ENCODE measurements around the gene SBF1. TPM values are rescaled to one million over a fixed set of nuclear protein-coding genes. Genes with fewer than 3 reads are reported as not detected.
A peak's percentile ranks its signal among the peaks of the same experiment; 100 is the strongest.
"Not testable (repeated sequence)": the region's sequence is repeated elsewhere in the genome, so short reads cannot be mapped to it uniquely, and the experiment has no call there.

The SBF1 gene
- total RNA-seq, 2 donors from 2014 or later: 60.2 to 77.5 TPM

GRCh38 chr22:50400406-50400805 lies 74.4 kb downstream of the SBF1 start:
- Histone ChIP-seq H3K4me3 (no peak overlapping the region), H3K27ac (peak overlapping the region in 3 of 4 donors; percentile 33 to 75 (median 47)), H3K4me1 (peaks cover 38% of the 10 kb centered on the region), H3K9me3 (no peaks in the 10 kb centered on the region), H3K27me3 (no peaks in the 10 kb centered on the region), H3K36me3 (replicated peaks in 1 of 2; ENCODE audit: insufficient read depth in 1 of 2, low read depth in 2 of 2) (peaks cover 0 to 4% of the 10 kb centered on the region in 2 donors)
- intact Hi-C loops (cut with DNase I): no loop called here
- ATAC-seq: no peak
- no peak for DNase-seq
- no peak for TF ChIP-seq POLR2A (IDR thresholded peaks at IDR 0.05)
- 51% methylated on average over 4 of the region's 4 CpGs for WGBS, 2 donors

DNA sequence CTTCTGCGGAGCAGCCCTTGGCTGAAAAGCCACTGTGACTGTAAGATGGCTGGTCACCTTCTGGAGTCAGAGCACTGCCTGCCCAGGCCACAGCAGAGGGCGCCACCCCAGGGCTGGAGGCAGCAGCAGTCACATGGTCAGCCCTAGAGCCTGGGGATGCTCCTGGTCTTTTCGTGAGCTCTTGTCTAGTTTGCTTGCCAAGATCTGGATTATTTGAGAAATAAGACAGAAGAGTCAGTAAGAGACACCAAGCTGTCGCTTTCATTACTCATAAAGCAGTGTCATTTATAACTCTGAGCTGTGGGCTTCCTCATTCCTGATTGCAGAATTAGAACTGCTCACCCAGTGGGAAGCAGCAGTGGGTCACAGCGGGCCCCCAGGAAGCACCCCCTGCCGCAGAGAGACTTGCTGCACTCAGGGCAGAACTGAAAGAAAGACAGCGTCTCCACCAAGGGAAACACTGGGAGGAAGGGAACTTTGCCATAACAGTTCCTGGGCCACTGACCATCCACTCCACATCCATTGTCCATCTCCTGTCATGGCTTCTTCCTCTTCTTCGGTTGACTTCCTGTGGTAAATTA lies 75.0 kb downstream of the SBF1 start:
- peak; percentile 53 for ATAC-seq

GRCh38 chr22:50398831-50399648 lies 75.8 kb downstream of the SBF1 start:
- peaks cover 29% of the 10 kb centered on the region for H3K4me1 ChIP-seq
- WGBS, 2 donors: 46 to 64% methylated on average over 13 to 15 of the region's 15 CpGs

More for the DNA sequence above, 75.0 kb downstream of the SBF1 start:
- TF ChIP-seq CTCF (IDR thresholded peaks at IDR 0.05) (peak in 6 of 7 experiments; percentile 21 to 42 (median 30)), POLR2A (IDR thresholded peaks at IDR 0.05) (no peak)
- H3K4me1 ChIP-seq: peaks cover 37% of the 10 kb centered on the region
- H3K9me3 ChIP-seq: no peaks in the 10 kb centered on the region
- no peak overlapping the region for H3K4me3 ChIP-seq
- intact Hi-C loops (cut with DNase I): no loop called here
- H3K27me3 ChIP-seq: no peaks in the 10 kb centered on the region
- WGBS, 2 donors: 67 to 80% methylated on average over 4 to 8 of the region's 8 CpGs
- H3K27ac ChIP-seq: peak overlapping the region; percentile 33 to 75 (median 46)
- H3K36me3 ChIP-seq (replicated peaks in 1 of 2; ENCODE audit: insufficient read depth in 1 of 2, low read depth in 2 of 2): peaks cover 0 to 4% of the 10 kb centered on the region in 2 donors
- peak; percentile 45 to 56 (median 51) for DNase-seq

DNA sequence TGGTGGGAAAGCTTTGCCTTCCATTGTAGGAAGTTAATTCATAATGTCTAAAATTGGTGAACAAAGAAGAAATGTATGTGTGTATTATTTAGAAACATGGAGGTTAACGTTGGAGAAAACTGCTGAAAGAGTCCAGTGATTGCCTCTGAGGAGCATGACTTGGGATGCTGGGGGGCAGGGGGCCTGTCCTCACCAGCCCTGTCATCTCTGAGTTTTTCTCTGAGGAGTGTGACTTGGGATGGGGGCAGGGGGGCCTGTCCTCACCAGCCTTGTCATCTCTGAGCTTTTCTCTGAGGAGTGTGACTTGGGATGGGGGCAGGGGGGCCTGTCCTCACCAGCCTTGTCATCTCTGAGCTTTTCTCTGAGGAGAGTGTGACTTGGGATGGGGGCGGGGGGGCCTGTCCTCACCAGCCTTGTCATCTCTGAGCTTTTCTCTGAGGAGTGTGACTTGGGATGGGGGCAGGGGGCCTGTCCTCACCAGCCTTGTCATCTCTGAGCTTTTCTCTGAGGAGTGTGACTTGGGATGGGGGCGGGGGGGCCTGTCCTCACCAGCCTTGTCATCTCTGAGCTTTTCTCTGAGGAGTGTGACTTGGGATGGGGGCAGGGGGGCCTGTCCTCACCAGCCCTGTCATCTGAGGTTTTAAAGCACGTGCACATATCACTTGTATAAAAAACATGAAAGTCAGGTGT lies 77.3 kb downstream of the SBF1 start:
- H3K9me3 ChIP-seq; H3K27me3 ChIP-seq; H3K4me3 ChIP-seq; intact Hi-C loops (cut with DNase I); ATAC-seq; DNase-seq; H3K36me3 ChIP-seq (replicated peaks in 1 of 2; ENCODE audit: insufficient read depth in 1 of 2, low read depth in 2 of 2); H3K27ac ChIP-seq: not testable (repeated sequence)
- 64 to 75% methylated on average over 3 of the region's 4 CpGs for WGBS, 2 donors
- peaks cover 20% of the 10 kb centered on the region for H3K4me1 ChIP-seq

More at GRCh38 chr22:50398831-50399648, 75.8 kb downstream of the SBF1 start:
- DNase-seq (peak; percentile 54 to 82 (median 75)), ATAC-seq (peak; percentile 68)
- Histone ChIP-seq H3K4me3 (no peak overlapping the region), H3K36me3 (replicated peaks in 1 of 2; ENCODE audit: insufficient read depth in 1 of 2, low read depth in 2 of 2) (peaks cover 0 to 4% of the 10 kb centered on the region in 2 donors), H3K27me3 (no peaks in the 10 kb centered on the region), H3K9me3 (no peaks in the 10 kb centered on the region), H3K27ac (peak overlapping the region; percentile 33 to 75 (median 46))
- no peak for TF ChIP-seq POLR2A (IDR thresholded peaks at IDR 0.05)
- peak in 1 of 7 experiments; percentile 17 for TF ChIP-seq CTCF (IDR thresholded peaks at IDR 0.05)
- intact Hi-C loops (cut with DNase I): no loop called here

GRCh38 chr22:50396751-50397370 lies 78.0 kb downstream of the SBF1 start:
- ATAC-seq (no peak), DNase-seq (no peak)
- H3K36me3 ChIP-seq (replicated peaks in 1 of 2; ENCODE audit: insufficient read depth in 1 of 2, low read depth in 2 of 2): peaks cover 0 to 4% of the 10 kb centered on the region in 2 donors
- H3K27me3 ChIP-seq: no peaks in the 10 kb centered on the region
- intact Hi-C loops (cut with DNase I): no loop called here
- peaks cover 20% of the 10 kb centered on the region for H3K4me1 ChIP-seq
- no peaks in the 10 kb centered on the region for H3K9me3 ChIP-seq
- H3K27ac ChIP-seq: no peak overlapping the region
- no peak overlapping the region for H3K4me3 ChIP-seq
- no peak for TF ChIP-seq CTCF (IDR thresholded peaks at IDR 0.05)
- no peak for TF ChIP-seq POLR2A (IDR thresholded peaks at IDR 0.05)
- 48 to 50% methylated on average over 6 of the region's 6 CpGs for WGBS, 2 donors

Other genes starting within 250 kb of the SBF1 start
- 100 to 1,000 TPM in 1 of 2 donors, 10 to 100 TPM in 1; 61.2 to 121 TPM for gene TUBGCP6, start 230.0 kb downstream of the SBF1 start, total RNA-seq
- 100 to 1,000 TPM in 1 of 2 donors, 10 to 100 TPM in 1; 31.9 to 128 TPM for gene HDAC10, start 223.8 kb downstream of the SBF1 start, total RNA-seq
- 1 to 10 TPM; 3.9 to 4.6 TPM for gene MAPK12, start 213.4 kb downstream of the SBF1 start, total RNA-seq
- gene MAPK11, start 204.7 kb downstream of the SBF1 start, total RNA-seq: 1 to 10 TPM; 3.0 to 3.6 TPM
- gene PLXNB2, start 167.4 kb downstream of the SBF1 start, total RNA-seq: 100 to 1,000 TPM; 113 to 140 TPM
- 1 to 10 TPM; 3.4 to 7.3 TPM for gene DENND6B, start 148.0 kb downstream of the SBF1 start, total RNA-seq
- 10 to 100 TPM; 48.8 to 53.4 TPM for gene PPP6R2, start 131.7 kb downstream of the SBF1 start, total RNA-seq
- 1 to 10 TPM; 7.3 to 8.2 TPM for gene ADM2, start 6.5 kb upstream of the SBF1 start, total RNA-seq
- not detected for gene MIOX, start 11.8 kb upstream of the SBF1 start, total RNA-seq
- 100 to 1,000 TPM; 147 to 158 TPM for gene LMF2, start 32.7 kb upstream of the SBF1 start, total RNA-seq
- gene NCAPH2, start 33.2 kb upstream of the SBF1 start, total RNA-seq: 10 to 100 TPM; 30.6 to 35.9 TPM
- gene SCO2, start 50.6 kb upstream of the SBF1 start, total RNA-seq: 1 to 10 TPM in 1 of 2 donors, not detected in 1; 1.6 TPM
- 10 to 100 TPM; 29.8 to 65.3 TPM for gene TYMP, start 55.0 kb upstream of the SBF1 start, total RNA-seq
- gene KLHDC7B, start 70.9 kb upstream of the SBF1 start, total RNA-seq: not detected
- not detected for gene SYCE3, start 87.9 kb upstream of the SBF1 start, total RNA-seq
- 10 to 100 TPM in 1 of 2 donors, 1 to 10 TPM in 1; 8.3 to 34.9 TPM for gene CPT1B, start 103.4 kb upstream of the SBF1 start, total RNA-seq
- gene CHKB, start 107.8 kb upstream of the SBF1 start, total RNA-seq: 100 to 1,000 TPM in 1 of 2 donors, 10 to 100 TPM in 1; 43.3 to 122 TPM
- 1 to 10 TPM; 2.9 to 3.6 TPM for gene MAPK8IP2, start 125.8 kb upstream of the SBF1 start, total RNA-seq
- gene ARSA, start 153.1 kb upstream of the SBF1 start, total RNA-seq: 10 to 100 TPM; 47.0 to 84.7 TPM
- 10 to 100 TPM in 1 of 2 donors, 1 to 10 TPM in 1; 6.0 to 15.5 TPM for gene SHANK3, start 197.8 kb upstream of the SBF1 start, total RNA-seq

Measured in body of pancreas (tissue), 4 donors.